HFF-Myc (cell line): ENCODE measurements around the gene WNT8A.
"Not testable (repeated sequence)": the region's sequence is repeated elsewhere in the genome, so short reads cannot be mapped to it uniquely, and the experiment has no call there.

Experiments
- DNase-seq: peaks from one replicate; pipeline ENCODE4 v3.0.0-alpha.2; 2011; ENCODE audit warnings: low read depth; ENCODE audit errors: extremely low read depth
- H3K4me3 ChIP-seq: replicated peaks from 2 replicates; pipeline ENCODE4 v1.5.1; 2011; ENCODE audit warnings: low read depth, mild to moderate bottlenecking, control low read depth, low read length
- TF ChIP-seq, protein P1 (sequence below): IDR thresholded peaks from 2 replicates; pipeline ENCODE4 v1.5.1; 2012; ENCODE audit warnings: mild to moderate bottlenecking, low read depth, low read length, control low read depth; ENCODE audit errors: missing control alignments

The WNT8A gene

DNA sequence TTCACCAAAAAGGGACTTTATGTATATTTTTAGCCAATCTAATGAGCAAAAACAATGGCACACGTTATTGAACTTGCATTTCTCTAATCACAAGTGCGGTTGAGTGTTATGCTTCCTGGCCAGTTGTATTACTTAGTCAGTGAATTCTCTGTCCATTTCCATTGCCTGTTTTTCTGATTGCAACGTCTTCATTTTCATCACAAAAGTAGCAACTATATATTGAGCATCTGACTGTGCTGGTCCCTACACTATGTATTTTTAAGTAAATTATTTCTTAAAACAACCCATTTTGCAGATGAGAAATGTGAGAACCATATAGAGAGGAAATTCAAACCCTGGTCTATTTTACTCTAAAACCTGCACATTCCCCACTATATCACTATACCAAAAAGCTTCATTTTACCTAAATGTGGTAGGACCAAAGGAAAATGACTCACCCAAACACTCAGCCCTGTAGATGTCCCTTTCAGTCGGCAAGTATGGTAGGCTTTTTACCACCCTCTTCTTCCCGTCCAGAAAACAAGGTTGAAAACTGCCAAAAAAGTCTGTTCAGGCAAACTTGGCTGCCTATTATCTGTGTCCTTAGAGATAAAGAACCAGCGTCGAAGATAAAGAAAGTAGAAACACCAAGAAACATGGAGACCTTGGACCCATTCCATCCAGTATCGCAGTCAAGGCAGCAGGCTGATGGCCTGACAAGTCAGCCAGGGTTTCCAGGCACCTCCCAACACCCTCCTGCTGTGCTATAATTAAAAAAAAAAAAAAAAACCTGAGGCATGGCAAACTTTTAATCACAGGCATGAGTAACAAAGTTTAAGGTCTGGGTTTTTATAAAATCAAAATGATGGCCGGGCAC lies 32.2 kb upstream of the WNT8A start:
- no peak overlapping the region for H3K4me3 ChIP-seq
- DNase-seq, result no peak
- TF ChIP-seq, protein P1, sequence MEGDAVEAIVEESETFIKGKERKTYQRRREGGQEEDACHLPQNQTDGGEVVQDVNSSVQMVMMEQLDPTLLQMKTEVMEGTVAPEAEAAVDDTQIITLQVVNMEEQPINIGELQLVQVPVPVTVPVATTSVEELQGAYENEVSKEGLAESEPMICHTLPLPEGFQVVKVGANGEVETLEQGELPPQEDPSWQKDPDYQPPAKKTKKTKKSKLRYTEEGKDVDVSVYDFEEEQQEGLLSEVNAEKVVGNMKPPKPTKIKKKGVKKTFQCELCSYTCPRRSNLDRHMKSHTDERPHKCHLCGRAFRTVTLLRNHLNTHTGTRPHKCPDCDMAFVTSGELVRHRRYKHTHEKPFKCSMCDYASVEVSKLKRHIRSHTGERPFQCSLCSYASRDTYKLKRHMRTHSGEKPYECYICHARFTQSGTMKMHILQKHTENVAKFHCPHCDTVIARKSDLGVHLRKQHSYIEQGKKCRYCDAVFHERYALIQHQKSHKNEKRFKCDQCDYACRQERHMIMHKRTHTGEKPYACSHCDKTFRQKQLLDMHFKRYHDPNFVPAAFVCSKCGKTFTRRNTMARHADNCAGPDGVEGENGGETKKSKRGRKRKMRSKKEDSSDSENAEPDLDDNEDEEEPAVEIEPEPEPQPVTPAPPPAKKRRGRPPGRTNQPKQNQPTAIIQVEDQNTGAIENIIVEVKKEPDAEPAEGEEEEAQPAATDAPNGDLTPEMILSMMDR, result no peak

DNA sequence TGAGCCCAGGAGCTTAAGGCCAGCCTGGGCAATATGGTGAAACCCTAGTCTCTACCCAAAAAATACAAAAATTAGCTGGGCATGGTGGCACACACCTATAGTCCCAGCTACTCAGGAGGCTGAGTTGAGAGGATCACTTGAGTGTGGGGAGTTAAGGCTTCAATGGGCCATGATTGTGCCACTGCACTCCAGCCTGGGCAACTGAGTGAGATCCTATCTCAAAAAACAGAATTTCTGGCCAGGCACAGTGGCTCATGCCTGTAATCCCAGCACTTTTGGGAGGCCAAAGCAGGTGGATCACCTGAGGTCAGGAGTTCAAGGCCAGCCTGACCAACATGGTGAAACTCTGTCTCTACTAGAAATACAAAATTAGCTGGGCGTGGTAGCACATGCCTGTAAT lies 31.1 kb upstream of the WNT8A start:
- not testable (repeated sequence) for H3K4me3 ChIP-seq, DNase-seq

DNA sequence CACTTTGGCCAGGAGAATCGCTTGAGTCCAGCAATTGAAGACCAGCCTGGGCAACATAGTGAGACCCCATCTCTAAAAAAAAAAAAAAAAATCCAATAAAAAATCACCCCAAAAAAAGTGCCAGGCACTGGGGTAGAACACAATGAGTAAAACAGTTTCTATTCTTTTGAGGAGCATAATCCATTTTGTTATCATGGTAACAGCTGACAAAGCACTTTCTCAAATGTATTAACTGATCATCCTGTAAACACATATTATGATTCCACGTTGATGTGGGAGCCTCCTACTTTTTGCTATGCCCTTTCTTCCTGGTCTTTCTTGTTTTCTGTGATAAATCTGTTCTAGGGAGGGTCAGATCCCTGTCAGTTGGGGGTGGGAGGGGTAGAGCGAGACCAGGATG lies 30.3 kb upstream of the WNT8A start:
- DNase-seq, result no peak
- TF ChIP-seq, protein P1, result no peak

DNA sequence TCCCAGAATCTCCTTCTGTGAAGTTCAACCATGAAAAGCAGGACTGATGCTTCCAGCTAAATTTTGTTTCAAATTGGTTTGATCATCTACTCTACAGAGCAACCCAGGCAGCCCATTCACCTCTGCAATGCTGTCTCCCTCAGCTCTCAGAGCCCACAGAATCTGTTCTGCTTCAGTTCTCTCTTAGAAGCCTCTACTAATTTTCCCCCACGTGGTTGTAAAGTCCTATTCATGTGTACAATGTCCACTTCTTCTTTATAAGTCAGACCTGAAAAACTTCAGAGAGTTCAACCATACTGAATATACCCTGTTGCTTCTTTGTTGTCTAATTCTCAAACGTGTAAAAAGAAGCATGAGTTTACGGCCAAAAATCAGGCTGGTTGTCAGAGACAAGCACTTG lies 29.6 kb upstream of the WNT8A start:
- no peak overlapping the region for H3K4me3 ChIP-seq
- no peak for DNase-seq
- TF ChIP-seq, protein P1, result no peak

More for the DNA sequence above, 30.3 kb upstream of the WNT8A start:
- no peak overlapping the region for H3K4me3 ChIP-seq

DNA sequence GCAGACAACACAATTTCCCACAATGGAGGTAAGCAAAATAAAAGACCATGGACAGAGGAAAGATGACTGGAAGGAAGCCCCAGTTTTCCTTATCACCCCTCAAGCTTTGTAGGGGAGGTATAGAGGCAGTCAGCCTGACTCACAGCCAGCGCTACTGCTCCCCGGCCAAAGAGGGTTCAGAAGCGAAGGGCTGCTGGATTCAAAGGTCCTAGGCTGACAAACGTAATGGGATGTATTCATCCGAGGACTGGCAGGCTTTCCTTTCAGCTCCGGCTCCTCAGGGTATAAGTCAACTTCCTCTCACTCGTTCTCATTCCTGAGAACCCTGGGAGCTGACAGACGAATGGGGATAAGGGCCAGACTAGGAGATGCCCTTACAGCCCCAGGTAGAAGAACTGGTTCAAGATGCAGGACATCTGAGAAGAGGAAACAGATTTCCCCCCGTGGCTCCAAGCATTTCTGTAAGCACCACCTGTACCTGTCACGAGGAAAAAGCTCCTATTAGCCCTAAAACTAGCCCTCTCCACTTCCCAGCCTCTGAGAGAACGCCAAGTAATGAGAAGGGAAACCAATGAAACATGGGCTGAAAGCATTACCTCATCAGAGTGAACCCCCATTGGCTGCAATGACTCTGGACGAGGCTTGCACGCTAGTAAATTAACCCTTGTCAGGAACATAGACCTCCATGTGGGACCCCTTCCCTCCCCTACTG lies 28.8 kb upstream of the WNT8A start:
- TF ChIP-seq, protein P1, result no peak
- no peak overlapping the region for H3K4me3 ChIP-seq
- DNase-seq, result no peak

DNA sequence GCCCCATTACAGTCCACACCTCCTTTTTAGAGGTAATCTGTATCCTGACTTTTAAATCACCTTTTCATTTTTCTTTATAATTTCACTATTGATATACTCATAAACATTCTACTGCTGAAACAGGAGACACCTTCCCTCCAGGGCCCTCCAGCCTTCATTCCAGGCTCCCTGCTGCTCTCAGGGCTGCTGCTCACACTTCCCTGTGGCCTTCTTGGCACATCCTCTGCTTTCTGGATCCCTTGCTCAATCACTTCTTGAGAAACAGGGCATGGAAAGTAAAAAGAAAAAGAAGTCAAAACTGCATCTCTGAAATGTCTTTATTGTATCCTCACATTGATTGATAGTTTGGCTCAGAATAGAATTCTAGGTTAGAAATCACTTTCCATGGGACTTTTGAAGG lies 19.3 kb upstream of the WNT8A start:
- no peak overlapping the region for H3K4me3 ChIP-seq
- no peak for DNase-seq
- TF ChIP-seq, protein P1, result no peak

DNA sequence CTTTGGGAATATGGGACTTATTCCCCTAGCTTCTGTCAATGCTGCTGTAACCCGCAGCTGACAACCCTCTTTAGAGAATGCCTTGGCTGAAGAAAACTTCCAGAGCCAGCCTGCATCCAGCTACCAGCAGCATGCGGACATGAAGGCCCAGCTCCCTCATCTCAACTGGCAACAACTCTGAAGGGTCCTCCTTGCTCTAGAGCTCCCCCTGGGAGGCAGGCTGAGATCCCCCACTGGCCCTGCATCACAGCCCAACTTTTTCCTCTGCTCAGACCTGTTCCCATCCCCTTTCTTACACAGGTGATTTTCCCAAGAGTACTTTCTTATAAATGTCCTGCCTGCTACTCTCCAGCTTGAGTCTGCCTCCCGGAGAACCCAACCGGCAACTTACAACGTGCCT lies 18.7 kb upstream of the WNT8A start:
- no peak for DNase-seq
- no peak overlapping the region for H3K4me3 ChIP-seq
- TF ChIP-seq, protein P1, result peak; percentile 52
